Fibroblast of pulmonary artery (primary cell): Measurements from ENCODE around the gene GABRB2.

Experiments used
- DNase-seq: peaks from one replicate; pipeline ENCODE4 v3.0.0-alpha.2; 2010; ENCODE audit warnings: low read depth
- H3K4me3 ChIP-seq: replicated peaks from 2 replicates; pipeline ENCODE4 v1.5.1; 2011; ENCODE audit warnings: low read depth, mild to moderate bottlenecking, control low read depth, low read length, moderate library complexity
- CTCF ChIP-seq: IDR thresholded peaks from 2 replicates; pipeline ENCODE4 v1.5.1; 2011; ENCODE audit warnings: mild to moderate bottlenecking, control low read depth, low read length, inconsistent platforms; ENCODE audit errors: missing control alignments

GABRB2 gene

GRCh38 chr5:161295721-161296250 is 250.7 kb downstream of the GABRB2 start:
- no peak for DNase-seq
- no peak for TF ChIP-seq CTCF
- no peak overlapping the region for H3K4me3 ChIP-seq

GRCh38 chr5:161288071-161288470 is 258.5 kb downstream of the GABRB2 start:
- TF ChIP-seq CTCF: no peak
- no peak overlapping the region for H3K4me3 ChIP-seq
- DNase-seq: no peak

- no peak for DNase-seq
- TF ChIP-seq CTCF: no peak
Measured at GRCh38 chr5:161287436-161287835, 259.1 kb downstream of the GABRB2 start.

GRCh38 chr5:161286066-161286655 is 260.4 kb downstream of the GABRB2 start:
- no peak overlapping the region for H3K4me3 ChIP-seq
- TF ChIP-seq CTCF: no peak
- DNase-seq: no peak

More at GRCh38 chr5:161287436-161287835, 259.1 kb downstream of the GABRB2 start:
- no peak overlapping the region for H3K4me3 ChIP-seq

- H3K4me3 ChIP-seq: no peak overlapping the region
- no peak for DNase-seq
- TF ChIP-seq CTCF: no peak
Measured at GRCh38 chr5:161284445-161284844, 262.1 kb downstream of the GABRB2 start.

GRCh38 chr5:161283296-161283695 is 263.2 kb downstream of the GABRB2 start:
- no peak overlapping the region for H3K4me3 ChIP-seq
- DNase-seq: no peak
- no peak for TF ChIP-seq CTCF
